Skeletal muscle satellite cell (primary cell): Measurements from ENCODE around the gene AKT2.

ENCODE experiments used
- H3K27me3 ChIP-seq: 2 replicates; pipeline ENCODE4 v1.7.0; 2013; ENCODE audit warnings: low read length; ENCODE audit not compliant: control insufficient read depth, insufficient read depth
- H3K36me3 ChIP-seq: 2 replicates; pipeline ENCODE4 v1.7.0; 2013; ENCODE audit warnings: mild to moderate bottlenecking, control low read depth, low read length; ENCODE audit not compliant: insufficient read depth
- H3K4me1 ChIP-seq: 2 replicates; pipeline ENCODE4 v1.7.0; 2013; ENCODE audit warnings: low read length; ENCODE audit not compliant: control insufficient read depth, insufficient read depth
- H3K4me2 ChIP-seq: 2 replicates; pipeline ENCODE4 v1.7.0; 2013; ENCODE audit warnings: mild to moderate bottlenecking, low read length
- H3K4me3 ChIP-seq: 2 replicates; pipeline ENCODE4 v1.7.0; 2013; ENCODE audit warnings: low read length
- H3K9ac ChIP-seq: 2 replicates; pipeline ENCODE4 v1.7.0; 2013; ENCODE audit warnings: mild to moderate bottlenecking, low read depth, low read length, moderate library complexity
- H3K9me3 ChIP-seq: replicated peaks from 2 replicates; pipeline ENCODE4 v1.7.0; 2013; ENCODE audit warnings: mild to moderate bottlenecking, control low read depth, low read length

AKT2 gene

DNA sequence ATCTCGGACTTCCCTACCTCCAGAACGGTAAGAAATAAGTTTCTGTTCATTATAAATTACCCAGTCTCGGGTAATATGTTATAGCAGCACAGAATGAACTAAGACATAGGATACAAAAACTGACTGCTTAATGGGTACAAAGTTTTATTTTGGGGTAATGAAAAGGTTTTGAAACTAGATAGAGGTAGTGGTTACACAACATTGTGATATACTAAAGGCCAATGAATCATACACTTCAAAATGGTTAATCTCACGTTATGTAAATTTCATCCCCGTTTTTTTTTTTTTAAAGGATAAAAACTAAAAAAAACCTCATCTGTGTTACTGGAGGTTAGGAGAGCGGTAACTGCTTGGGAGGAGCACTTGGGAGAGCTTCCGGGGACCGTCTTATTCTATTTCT, 23.5 kb downstream of the AKT2 start:
- no peaks in the 10 kb centered on the region for H3K27me3 ChIP-seq
- H3K4me3 ChIP-seq, result no peak overlapping the region
- no peak overlapping the region for H3K9ac ChIP-seq
- H3K9me3 ChIP-seq, result no peaks in the 10 kb centered on the region
- no peak overlapping the region for H3K4me2 ChIP-seq
- no peaks in the 10 kb centered on the region for H3K4me1 ChIP-seq
- H3K36me3 ChIP-seq, result peaks cover 33% of the 10 kb centered on the region

DNA sequence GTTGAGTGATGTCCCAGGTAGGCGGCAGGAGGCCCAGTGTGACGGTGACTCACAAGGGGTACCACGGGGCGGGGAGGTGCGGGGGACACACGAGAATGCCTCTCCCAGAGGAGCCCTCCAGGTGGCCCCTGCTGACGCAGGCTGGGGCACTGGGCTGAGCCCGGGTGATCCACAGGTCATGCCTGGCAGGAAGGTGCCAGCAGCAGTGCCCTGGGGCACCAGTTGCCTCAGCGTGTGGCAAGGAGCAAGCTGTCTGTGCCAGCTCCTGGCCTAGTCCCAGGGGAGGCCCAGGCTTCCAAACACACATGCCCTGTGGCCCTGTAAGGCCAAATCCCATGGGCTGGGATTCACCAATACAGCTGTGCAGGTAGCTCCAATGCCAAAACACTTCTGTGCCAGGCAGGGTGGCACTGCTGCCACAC, 28.0 kb downstream of the AKT2 start:
- H3K9ac ChIP-seq, result no peak overlapping the region
- H3K27me3 ChIP-seq, result no peaks in the 10 kb centered on the region
- H3K4me3 ChIP-seq, result no peak overlapping the region
- no peak overlapping the region for H3K4me2 ChIP-seq
- peaks cover 41% of the 10 kb centered on the region for H3K36me3 ChIP-seq
- H3K4me1 ChIP-seq, result no peaks in the 10 kb centered on the region
- H3K9me3 ChIP-seq, result no peaks in the 10 kb centered on the region

DNA sequence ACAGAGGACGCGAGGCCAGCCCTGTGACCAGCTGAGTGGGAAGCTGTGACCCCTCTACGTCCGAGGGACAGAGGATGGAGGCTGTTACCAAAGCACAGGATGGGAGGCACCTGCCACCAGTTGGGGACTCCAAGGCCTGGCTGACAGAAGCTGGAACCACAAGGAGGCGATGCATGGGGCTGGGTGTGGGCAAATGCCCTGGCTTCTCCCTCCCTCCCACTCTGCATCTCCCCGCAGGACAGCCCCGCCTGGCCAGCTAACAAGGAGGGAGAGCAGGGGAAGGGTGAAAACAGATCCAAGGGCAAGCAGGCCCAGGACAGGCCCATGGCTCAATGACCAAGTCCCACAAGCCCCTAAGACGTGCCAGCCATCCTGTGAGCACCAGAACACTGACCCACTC, 28.6 kb downstream of the AKT2 start:
- H3K9me3 ChIP-seq, result no peaks in the 10 kb centered on the region
- no peaks in the 10 kb centered on the region for H3K27me3 ChIP-seq
- H3K4me2 ChIP-seq, result no peak overlapping the region
- H3K4me1 ChIP-seq, result no peaks in the 10 kb centered on the region
- no peak overlapping the region for H3K4me3 ChIP-seq
- peaks cover 47% of the 10 kb centered on the region for H3K36me3 ChIP-seq
- no peak overlapping the region for H3K9ac ChIP-seq

DNA sequence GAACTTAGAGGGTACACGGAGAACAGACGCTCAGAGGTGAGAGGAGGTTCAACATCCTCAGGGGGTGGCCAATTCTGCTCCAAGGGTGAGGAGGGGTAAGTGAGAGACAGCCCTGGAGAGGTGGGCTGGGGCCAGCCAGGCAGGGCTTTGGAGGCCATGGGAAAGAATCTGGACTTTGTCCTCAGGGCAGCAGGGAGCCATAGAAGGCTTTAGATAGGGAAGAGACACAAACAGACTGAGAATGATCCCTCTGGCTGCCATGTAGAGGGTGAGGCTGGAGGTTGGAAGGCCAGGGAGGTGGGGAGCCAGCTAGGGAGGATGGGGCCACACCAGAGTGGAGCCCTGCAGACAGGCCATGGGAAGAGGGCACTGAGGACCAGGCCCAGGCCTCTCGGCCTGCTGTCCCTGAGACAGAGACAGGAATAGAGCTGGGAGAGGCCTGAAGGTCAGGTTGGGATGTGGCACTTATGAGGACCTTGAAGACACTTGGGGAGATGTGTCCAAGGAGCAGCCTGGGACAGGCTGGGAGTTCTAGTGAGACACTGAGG, 29.5 kb downstream of the AKT2 start:
- H3K9ac ChIP-seq, result no peak overlapping the region
- H3K36me3 ChIP-seq, result peaks cover 48% of the 10 kb centered on the region
- no peaks in the 10 kb centered on the region for H3K9me3 ChIP-seq
- H3K4me1 ChIP-seq, result no peaks in the 10 kb centered on the region
- no peak overlapping the region for H3K4me2 ChIP-seq
- no peak overlapping the region for H3K4me3 ChIP-seq
- no peaks in the 10 kb centered on the region for H3K27me3 ChIP-seq

DNA sequence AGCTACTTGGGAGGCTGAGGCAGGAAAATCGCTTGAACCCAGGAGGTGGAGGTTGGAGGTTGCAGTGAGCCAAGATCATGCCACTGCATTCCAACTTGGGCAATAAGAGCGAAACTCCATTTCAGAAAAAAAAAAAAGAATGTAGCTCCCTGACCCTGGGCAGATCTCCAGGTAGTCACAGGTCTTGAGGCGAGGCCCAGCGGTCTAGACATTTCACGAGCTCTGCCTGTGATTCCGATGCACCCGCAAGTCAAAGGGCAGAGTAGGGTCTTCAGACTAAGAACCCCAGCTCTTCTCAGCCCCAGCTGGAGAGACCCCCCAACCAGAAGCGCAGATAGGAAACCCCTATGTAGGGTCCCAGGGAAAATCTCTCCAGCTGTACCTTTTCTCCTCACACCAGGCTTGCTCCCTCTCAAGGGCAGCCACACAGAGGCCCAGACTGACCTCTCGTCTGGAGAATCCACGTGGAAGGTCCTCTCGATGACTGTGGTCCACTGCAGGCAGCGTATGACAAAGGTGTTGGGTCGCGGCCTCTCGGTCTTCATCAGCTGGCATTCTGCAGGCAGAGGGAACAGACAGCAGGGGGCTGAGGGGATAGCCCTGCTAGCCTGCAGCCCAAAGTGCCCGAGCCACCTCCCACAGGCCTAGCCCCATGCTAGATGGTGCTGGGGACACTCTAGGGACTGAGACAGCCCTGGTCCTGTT, 30.3 kb downstream of the AKT2 start:
- Histone ChIP-seq H3K9ac (no peak overlapping the region), H3K36me3 (peaks cover 51% of the 10 kb centered on the region), H3K27me3 (no peaks in the 10 kb centered on the region)

DNA sequence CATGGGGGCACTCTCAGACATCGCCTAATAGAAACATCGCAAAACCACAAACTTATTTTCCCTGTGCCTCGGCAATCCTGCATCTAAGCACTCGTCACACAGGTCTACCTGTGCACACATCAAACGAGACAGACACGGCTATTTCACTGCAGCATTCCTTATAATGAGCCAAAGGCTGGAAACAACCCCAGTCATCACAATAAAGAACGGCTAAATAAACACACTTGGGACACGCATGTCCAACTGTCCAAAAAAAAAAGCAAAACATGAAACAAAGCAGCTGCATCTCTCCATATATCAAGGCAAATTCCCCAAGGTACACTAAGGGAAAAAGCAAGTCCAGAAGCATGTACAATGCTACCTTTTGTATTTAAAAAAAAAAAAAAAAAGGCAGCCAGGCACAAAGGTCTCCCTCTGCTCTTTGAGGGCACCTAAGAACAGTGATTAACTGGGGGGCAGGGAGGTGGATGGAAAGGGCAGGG, 31.5 kb downstream of the AKT2 start:
- Histone ChIP-seq H3K4me2 (no peak overlapping the region), H3K9ac (no peak overlapping the region), H3K4me1 (no peaks in the 10 kb centered on the region), H3K9me3 (no peaks in the 10 kb centered on the region), H3K27me3 (no peaks in the 10 kb centered on the region), H3K36me3 (peaks cover 53% of the 10 kb centered on the region), H3K4me3 (no peak overlapping the region)

More for the DNA sequence above, 30.3 kb downstream of the AKT2 start:
- no peak overlapping the region for H3K4me3 ChIP-seq
- no peaks in the 10 kb centered on the region for H3K4me1 ChIP-seq
- no peaks in the 10 kb centered on the region for H3K9me3 ChIP-seq
- no peak overlapping the region for H3K4me2 ChIP-seq

DNA sequence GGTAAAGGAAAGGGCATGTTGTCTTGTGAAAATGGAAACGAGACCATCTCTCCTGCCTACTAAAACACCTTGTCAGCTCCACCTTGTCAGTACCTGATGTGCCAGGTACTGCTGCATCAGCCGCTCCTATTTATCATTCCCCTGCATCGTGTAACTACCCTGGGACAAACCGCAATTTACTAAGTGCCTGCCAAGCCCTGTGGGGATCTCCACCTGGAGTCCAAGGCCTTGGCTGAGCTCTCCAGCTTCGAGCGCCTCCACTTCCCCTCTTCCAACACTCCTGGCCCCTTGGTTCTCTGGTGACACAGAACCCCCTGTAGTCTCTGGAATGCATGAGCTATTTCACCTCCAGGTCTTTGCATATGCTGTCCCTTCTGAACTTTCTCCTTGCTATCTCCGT, 32.8 kb downstream of the AKT2 start:
- no peaks in the 10 kb centered on the region for H3K9me3 ChIP-seq

DNA sequence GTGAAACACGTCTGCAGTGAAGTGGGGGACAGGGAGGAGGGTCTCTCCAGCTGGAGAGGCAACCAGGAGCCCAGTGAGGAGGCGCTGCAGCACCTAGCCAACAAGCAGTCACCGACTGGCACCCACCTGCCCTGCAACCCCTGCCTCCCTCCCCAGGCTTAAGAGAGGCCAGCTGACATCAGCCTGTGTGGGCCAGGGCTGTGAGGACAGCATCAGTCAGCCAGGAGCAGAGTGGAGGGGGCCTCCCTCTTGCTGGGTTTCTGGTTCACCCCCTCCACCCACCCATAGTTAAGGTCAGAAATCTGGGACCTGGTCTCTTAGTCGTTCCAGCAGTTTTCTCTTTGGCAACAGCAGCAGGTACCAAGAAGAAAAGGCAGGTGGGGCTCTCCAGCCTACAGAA, 33.2 kb downstream of the AKT2 start:
- Histone ChIP-seq H3K27me3 (no peaks in the 10 kb centered on the region), H3K4me3 (no peak overlapping the region), H3K36me3 (peaks cover 60% of the 10 kb centered on the region), H3K4me1 (no peaks in the 10 kb centered on the region), H3K4me2 (no peak overlapping the region), H3K9ac (no peak overlapping the region), H3K9me3 (no peaks in the 10 kb centered on the region)

More for the DNA sequence above, 32.8 kb downstream of the AKT2 start:
- Histone ChIP-seq H3K9ac (no peak overlapping the region), H3K27me3 (no peaks in the 10 kb centered on the region), H3K36me3 (peaks cover 60% of the 10 kb centered on the region), H3K4me1 (no peaks in the 10 kb centered on the region), H3K4me2 (no peak overlapping the region), H3K4me3 (no peak overlapping the region)

DNA sequence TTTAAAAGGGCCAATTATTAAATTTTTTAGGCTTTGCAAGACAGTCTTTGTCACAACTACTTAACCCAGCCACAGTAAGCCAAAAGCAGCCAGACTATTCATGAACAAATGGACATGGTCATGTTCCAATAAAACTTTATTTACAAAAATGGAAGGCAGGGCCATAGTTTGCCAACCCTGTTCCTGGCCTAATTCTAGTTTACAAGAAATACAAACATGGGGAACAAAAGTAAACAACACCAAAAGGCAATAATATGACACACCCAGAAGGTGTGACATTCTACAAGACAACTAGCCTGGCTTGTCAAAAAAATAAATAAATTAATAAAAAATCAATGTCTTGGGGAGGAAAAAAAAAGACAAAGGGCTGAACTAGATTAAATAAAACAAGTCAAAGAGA, 33.9 kb downstream of the AKT2 start:
- no peak overlapping the region for H3K9ac ChIP-seq
- H3K4me3 ChIP-seq, result no peak overlapping the region
- no peaks in the 10 kb centered on the region for H3K9me3 ChIP-seq
- H3K36me3 ChIP-seq, result peaks cover 52% of the 10 kb centered on the region
- H3K4me2 ChIP-seq, result no peak overlapping the region
- H3K27me3 ChIP-seq, result no peaks in the 10 kb centered on the region
- no peaks in the 10 kb centered on the region for H3K4me1 ChIP-seq

DNA sequence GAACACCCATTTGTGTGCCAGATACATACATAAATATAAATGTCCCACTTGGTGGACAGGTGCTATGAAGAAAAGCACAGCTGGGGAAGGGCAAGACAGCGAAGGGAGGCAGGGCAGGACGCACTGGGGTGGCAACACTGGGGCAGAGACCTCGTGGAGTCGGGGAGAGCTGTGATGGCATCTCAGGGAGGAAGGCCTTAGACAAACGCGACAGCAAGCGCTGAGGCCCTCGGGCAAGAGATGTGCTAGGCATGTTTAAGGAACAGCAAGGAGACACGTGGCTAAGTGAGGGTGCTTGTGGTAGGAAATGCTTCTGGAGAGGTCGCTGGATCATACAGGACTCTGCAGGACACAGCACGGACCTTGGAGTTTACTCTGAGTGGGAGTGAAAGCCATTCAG, 35.4 kb downstream of the AKT2 start:
- no peaks in the 10 kb centered on the region for H3K4me1 ChIP-seq
- H3K4me3 ChIP-seq, result no peak overlapping the region
- H3K27me3 ChIP-seq, result no peaks in the 10 kb centered on the region
- H3K4me2 ChIP-seq, result no peak overlapping the region
- H3K9ac ChIP-seq, result no peak overlapping the region
- H3K9me3 ChIP-seq, result no peaks in the 10 kb centered on the region
- H3K36me3 ChIP-seq, result peaks cover 38% of the 10 kb centered on the region

DNA sequence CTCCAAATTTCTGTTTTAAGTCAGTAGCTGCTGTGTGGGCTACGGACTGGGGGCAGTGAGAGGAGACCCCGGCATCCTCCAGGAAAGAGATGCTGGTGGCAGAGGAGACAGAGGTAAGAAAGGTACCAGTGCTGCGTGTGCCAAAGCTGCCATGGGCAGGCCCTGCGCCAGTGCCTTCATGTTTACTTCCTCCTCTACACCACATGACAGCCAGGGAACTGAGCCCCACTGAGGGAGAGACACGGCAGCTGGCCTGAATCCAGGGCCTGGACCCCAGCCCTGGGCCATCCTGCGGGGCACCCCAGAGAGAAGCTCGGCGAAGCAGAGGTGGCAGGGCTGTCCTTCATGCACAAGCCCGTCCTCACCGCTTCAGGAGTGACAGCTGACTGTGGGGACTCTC, 35.9 kb downstream of the AKT2 start:
- no peak overlapping the region for H3K9ac ChIP-seq
- H3K4me2 ChIP-seq, result no peak overlapping the region
- no peak overlapping the region for H3K4me3 ChIP-seq
- no peaks in the 10 kb centered on the region for H3K27me3 ChIP-seq
- no peaks in the 10 kb centered on the region for H3K9me3 ChIP-seq
- H3K4me1 ChIP-seq, result no peaks in the 10 kb centered on the region
- peaks cover 35% of the 10 kb centered on the region for H3K36me3 ChIP-seq

DNA sequence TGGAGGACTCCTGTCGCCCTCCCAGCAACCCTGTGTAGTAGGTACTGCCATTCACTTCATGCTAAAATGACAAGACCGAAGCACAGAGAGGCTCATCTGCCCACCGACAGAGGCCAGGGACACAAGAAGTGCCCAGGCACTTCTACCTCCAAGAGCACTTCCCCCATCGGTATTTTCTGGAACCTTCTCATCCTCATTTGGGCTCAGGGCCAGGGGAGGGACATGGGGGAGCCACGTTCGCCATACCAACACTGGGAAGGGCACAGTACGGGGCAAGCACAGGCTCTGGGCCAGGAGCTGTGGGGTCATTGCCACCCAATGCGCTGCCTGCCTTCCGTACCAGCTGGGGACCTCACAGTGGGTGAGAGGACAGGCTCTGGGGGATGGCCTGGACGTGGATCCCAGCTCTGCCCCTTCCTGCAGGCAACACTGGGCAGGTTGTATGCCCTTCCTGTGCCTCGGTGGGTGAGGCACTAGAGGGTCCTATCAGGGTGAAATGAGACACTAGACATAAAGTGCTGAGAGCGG, 37.3 kb downstream of the AKT2 start:
- no peaks in the 10 kb centered on the region for H3K4me1 ChIP-seq
- H3K27me3 ChIP-seq, result no peaks in the 10 kb centered on the region
- H3K9ac ChIP-seq, result no peak overlapping the region
- no peak overlapping the region for H3K4me3 ChIP-seq
- no peak overlapping the region for H3K4me2 ChIP-seq
- no peaks in the 10 kb centered on the region for H3K9me3 ChIP-seq
- peaks cover 26% of the 10 kb centered on the region for H3K36me3 ChIP-seq
